OCI-LY3 (cell line): ENCODE results near the gene APBB2.

Source experiments
- H2AFZ ChIP-seq: fragments of 200-600, 300-600 bp; shearing (Covaris generic); 2 replicates; pipeline ENCODE4 v1.6.0; 2014; ENCODE audit warnings: antibody characterized with exemption, low read depth, low read length
- H3K27ac ChIP-seq: fragments of 200-600, 300-600 bp; sonication (generic); 2 replicates; pipeline ENCODE4 v1.5.1; 2014; ENCODE audit warnings: mild to moderate bottlenecking, low read length, moderate library complexity, mixed read lengths
- H3K27me3 ChIP-seq: fragments of 200-600, 300-600 bp; sonication (generic); 2 replicates; pipeline ENCODE4 v1.6.1; 2014; ENCODE audit warnings: low read depth, low read length, mixed read lengths
- H3K36me3 ChIP-seq: fragments of 200-600, 300-600 bp; sonication (generic); replicated peaks from 2 replicates; pipeline ENCODE3; 2014; ENCODE audit warnings: low read depth, low read length, mixed read lengths
- H3K4me1 ChIP-seq: fragments of 300-600, 200-600 bp; sonication (generic); 2 replicates; pipeline ENCODE4 v1.6.1; 2014; ENCODE audit warnings: low read length, mixed read lengths
- H3K4me2 ChIP-seq: fragments of 200-600, 300-600 bp; sonication (generic); 2 replicates; pipeline ENCODE4 v1.6.1; 2014; ENCODE audit warnings: low read length, mixed read lengths
- H3K4me3 ChIP-seq: fragments of 300-600, 200-600 bp; sonication (generic); 2 replicates; pipeline ENCODE4 v1.5.1; 2014; ENCODE audit warnings: antibody characterized with exemption, mild to moderate bottlenecking, low read length, moderate library complexity
- H3K79me2 ChIP-seq: fragments of 300-600, 200-600 bp; shearing (Covaris generic); 2 replicates; pipeline ENCODE4 v1.6.1; 2014; ENCODE audit warnings: mild to moderate bottlenecking, low read length, mixed read lengths
- H3K9ac ChIP-seq: fragments of 300-600, 200-600 bp; shearing (Covaris generic); 2 replicates; pipeline ENCODE4 v1.6.0; 2014; ENCODE audit warnings: mild to moderate bottlenecking, low read length, moderate library complexity
- H3K9me3 ChIP-seq: fragments of 200-600, 300-600 bp; shearing (Covaris generic); 2 replicates; pipeline ENCODE4 v1.6.1; 2014; ENCODE audit warnings: low read length, mixed read lengths; ENCODE audit not compliant: insufficient read depth
- H4K20me1 ChIP-seq: fragments of 200-600, 300-600 bp; sonication (generic); 2 replicates; pipeline ENCODE4 v1.6.1; 2016; ENCODE audit warnings: low read length, mixed read lengths; ENCODE audit not compliant: insufficient read depth
- EZH2phosphoT487 ChIP-seq: fragments of 200-600 bp; shearing (Covaris generic); IDR thresholded peaks from 2 replicates; pipeline ENCODE4 v1.6.1; 2018; ENCODE audit warnings: antibody characterized with exemption, mixed run types, low read depth
- TF ChIP-seq, protein P1 (sequence below): fragments of 200-600, 300-600 bp; sonication (generic); IDR thresholded peaks from 2 replicates; pipeline ENCODE4 v1.5.1; 2014; ENCODE audit warnings: antibody characterized with exemption, low read length, low read depth

The APBB2 gene

DNA sequence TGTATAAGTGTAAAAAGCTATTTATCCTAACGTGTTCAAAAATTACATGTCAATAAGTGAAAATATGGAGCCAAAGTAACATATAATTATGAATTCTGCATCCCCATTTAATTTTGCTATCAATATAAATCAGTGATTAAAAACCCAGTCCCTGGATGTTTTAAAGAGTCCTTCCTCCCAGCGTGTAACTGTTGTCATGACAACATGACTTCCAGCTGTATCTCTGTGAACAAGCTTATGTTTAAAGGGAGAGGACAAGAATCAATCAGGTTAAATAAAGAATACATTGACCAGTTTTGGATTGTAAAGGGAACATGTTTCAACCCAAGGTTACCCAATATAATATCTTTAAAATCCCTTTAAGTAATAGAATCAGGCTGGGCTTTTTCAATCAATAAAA, 244.8 kb downstream of the APBB2 start:
- H4K20me1 ChIP-seq, result no peaks in the 10 kb centered on the region
- H3K9ac ChIP-seq, result no peak overlapping the region
- H3K4me2 ChIP-seq, result no peak overlapping the region
- no peaks in the 10 kb centered on the region for H3K4me1 ChIP-seq
- no peaks in the 10 kb centered on the region for H3K36me3 ChIP-seq
- H3K4me3 ChIP-seq, result no peak overlapping the region
- no peak overlapping the region for H2AFZ ChIP-seq
- TF ChIP-seq EZH2phosphoT487, result no peak
- TF ChIP-seq, protein P1, sequence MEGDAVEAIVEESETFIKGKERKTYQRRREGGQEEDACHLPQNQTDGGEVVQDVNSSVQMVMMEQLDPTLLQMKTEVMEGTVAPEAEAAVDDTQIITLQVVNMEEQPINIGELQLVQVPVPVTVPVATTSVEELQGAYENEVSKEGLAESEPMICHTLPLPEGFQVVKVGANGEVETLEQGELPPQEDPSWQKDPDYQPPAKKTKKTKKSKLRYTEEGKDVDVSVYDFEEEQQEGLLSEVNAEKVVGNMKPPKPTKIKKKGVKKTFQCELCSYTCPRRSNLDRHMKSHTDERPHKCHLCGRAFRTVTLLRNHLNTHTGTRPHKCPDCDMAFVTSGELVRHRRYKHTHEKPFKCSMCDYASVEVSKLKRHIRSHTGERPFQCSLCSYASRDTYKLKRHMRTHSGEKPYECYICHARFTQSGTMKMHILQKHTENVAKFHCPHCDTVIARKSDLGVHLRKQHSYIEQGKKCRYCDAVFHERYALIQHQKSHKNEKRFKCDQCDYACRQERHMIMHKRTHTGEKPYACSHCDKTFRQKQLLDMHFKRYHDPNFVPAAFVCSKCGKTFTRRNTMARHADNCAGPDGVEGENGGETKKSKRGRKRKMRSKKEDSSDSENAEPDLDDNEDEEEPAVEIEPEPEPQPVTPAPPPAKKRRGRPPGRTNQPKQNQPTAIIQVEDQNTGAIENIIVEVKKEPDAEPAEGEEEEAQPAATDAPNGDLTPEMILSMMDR, result no peak
- H3K27ac ChIP-seq, result no peak overlapping the region
- no peaks in the 10 kb centered on the region for H3K9me3 ChIP-seq
- H3K79me2 ChIP-seq, result no peaks in the 10 kb centered on the region
- no peaks in the 10 kb centered on the region for H3K27me3 ChIP-seq

DNA sequence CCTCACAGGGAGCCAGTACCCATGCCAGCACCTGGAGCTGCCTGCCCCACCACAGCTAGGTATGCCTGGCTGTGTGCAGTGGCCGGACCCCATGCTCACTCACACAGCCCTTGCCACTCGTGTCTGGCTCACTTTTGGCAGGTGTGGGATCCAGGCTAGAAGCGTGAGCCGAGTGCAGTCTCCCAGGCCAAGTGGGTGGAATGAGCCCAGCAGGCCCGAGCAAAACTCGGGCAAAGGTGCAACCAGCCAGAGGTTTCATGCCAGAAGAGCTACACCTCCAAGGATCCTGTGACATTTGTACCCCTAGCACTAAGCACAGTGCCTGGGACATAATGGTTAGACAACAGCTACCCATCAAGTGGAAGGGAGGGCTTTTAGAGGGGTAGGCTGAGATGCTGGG, 246.8 kb downstream of the APBB2 start:
- no peaks in the 10 kb centered on the region for H4K20me1 ChIP-seq
- no peaks in the 10 kb centered on the region for H3K79me2 ChIP-seq
- no peak overlapping the region for H3K27ac ChIP-seq
- H3K27me3 ChIP-seq, result no peaks in the 10 kb centered on the region
- H2AFZ ChIP-seq, result no peak overlapping the region
- H3K4me2 ChIP-seq, result no peak overlapping the region
- H3K9ac ChIP-seq, result no peak overlapping the region
- no peaks in the 10 kb centered on the region for H3K4me1 ChIP-seq
- no peaks in the 10 kb centered on the region for H3K36me3 ChIP-seq
- no peak overlapping the region for H3K4me3 ChIP-seq
- H3K9me3 ChIP-seq, result no peaks in the 10 kb centered on the region
- no peak for TF ChIP-seq EZH2phosphoT487
- TF ChIP-seq, protein P1, result no peak

DNA sequence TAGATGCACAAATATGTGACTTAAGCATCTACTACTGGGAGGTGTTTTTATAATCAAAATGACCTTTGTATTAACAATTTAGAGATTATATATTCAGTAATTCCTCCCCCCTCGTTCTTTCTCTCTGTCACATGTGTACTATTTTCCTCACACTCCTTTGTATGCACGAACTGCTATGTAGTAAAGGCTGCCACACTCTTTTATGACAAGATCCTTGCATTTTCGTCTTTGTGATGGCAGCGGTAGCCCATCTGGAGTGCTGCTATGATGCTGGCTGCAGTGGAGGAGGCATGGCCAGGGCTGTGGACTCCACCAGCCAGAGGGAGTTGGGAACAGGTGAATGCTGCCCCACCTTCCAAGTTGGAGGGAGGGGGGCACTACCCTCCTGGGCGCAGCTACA, 248.3 kb downstream of the APBB2 start:
- H3K4me3 ChIP-seq, result no peak overlapping the region
- H3K27ac ChIP-seq, result no peak overlapping the region
- no peaks in the 10 kb centered on the region for H3K36me3 ChIP-seq
- no peaks in the 10 kb centered on the region for H3K27me3 ChIP-seq
- H3K79me2 ChIP-seq, result no peaks in the 10 kb centered on the region
- no peak overlapping the region for H2AFZ ChIP-seq
- H3K9ac ChIP-seq, result no peak overlapping the region
- no peaks in the 10 kb centered on the region for H4K20me1 ChIP-seq
- no peak overlapping the region for H3K4me2 ChIP-seq
- TF ChIP-seq, protein P1, result no peak
- TF ChIP-seq EZH2phosphoT487, result no peak
- H3K9me3 ChIP-seq, result no peaks in the 10 kb centered on the region
- H3K4me1 ChIP-seq, result no peaks in the 10 kb centered on the region

DNA sequence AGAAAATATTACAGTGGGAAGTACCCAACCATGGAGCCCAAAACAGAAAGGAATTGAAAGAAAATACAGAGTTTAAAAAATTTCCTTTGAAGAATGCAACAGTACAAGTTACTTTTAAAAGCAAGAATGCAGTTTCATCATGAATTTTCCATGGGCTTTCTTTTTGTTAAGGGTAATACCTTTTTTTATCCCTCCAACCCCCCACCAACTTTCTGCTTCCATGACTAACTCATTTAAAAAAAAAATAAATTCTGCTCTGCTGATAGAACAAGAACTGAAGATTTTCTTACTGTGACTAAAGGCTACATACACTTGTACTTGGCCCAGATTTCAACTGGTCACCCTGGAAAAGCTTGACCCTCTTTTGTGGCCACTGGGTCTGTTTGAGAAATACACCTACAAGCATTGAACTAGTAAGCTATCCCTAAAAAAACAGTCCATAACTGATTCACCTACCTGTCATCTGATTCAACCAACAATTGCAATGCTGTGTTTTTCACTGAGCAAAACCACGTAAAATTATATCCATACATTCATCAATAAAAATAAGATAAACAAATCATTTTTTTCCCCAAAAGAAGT, 250.4 kb downstream of the APBB2 start:
- TF ChIP-seq, protein P1, result no peak
- no peak for TF ChIP-seq EZH2phosphoT487
- Histone ChIP-seq H3K36me3 (no peaks in the 10 kb centered on the region), H3K4me2 (no peak overlapping the region)

More for the DNA sequence above, 250.4 kb downstream of the APBB2 start:
- H4K20me1 ChIP-seq, result no peaks in the 10 kb centered on the region
- H3K27ac ChIP-seq, result no peak overlapping the region
- H3K27me3 ChIP-seq, result no peaks in the 10 kb centered on the region
- H2AFZ ChIP-seq, result no peak overlapping the region
- H3K9me3 ChIP-seq, result no peaks in the 10 kb centered on the region
- no peaks in the 10 kb centered on the region for H3K79me2 ChIP-seq
- no peak overlapping the region for H3K4me3 ChIP-seq
- H3K9ac ChIP-seq, result no peak overlapping the region
- H3K4me1 ChIP-seq, result no peaks in the 10 kb centered on the region
